HCT116 (cell line): Measurements from ENCODE around the gene MMEL1.

Source experiments
- CTCF ChIP-seq, 3 experiments: fragments of 200-600 bp in 1 of 3; sonication (generic) in 1 of 3; IDR thresholded peaks in 2 of 3; conservative IDR thresholded peaks in 1 of 3; 2 replicates each; pipeline ENCODE4 v1.5.1; 2012 to 2017; ENCODE audit warnings: low read depth in 2 of 3, low read length in 2 of 3, antibody characterized with exemption in 1 of 3, borderline replicate concordance in 1 of 3, control low read depth in 1 of 3, mild to moderate bottlenecking in 1 of 3, mixed read lengths in 1 of 3, mixed run types in 1 of 3, moderate library complexity in 1 of 3; ENCODE audit not compliant: insufficient read depth in 1 of 3
- POLR2A ChIP-seq: IDR thresholded peaks from 2 replicates; pipeline ENCODE4 v1.7.0; 2011; ENCODE audit warnings: borderline replicate concordance; ENCODE audit not compliant: insufficient read depth, insufficient read length; ENCODE audit errors: extremely low read depth
- RAD21 ChIP-seq: IDR thresholded peaks from 2 replicates; pipeline ENCODE4 v1.6.1; 2012; ENCODE audit warnings: low read depth, mild to moderate bottlenecking
- SRF ChIP-seq: IDR thresholded peaks from 2 replicates; pipeline ENCODE4 v1.6.1; 2012; ENCODE audit warnings: low read depth

GRCh38 chr1:2614145-2614544 is 18.7 kb downstream of the MMEL1 start:
- TF ChIP-seq POLR2A: no peak
- TF ChIP-seq RAD21: no peak
- TF ChIP-seq SRF: no peak
- no peak for TF ChIP-seq CTCF (IDR thresholded peaks at IDR 0.05 in 2 of 3, conservative IDR thresholded peaks at IDR 0.05 in 1 of 3; ENCODE audit: borderline replicate concordance in 1 of 3, insufficient read depth in 1 of 3, low read depth in 2 of 3, low read length in 2 of 3)
